SKM-1 treated with dmso at 0.1 percent for 144 hours (cell line): ENCODE data around the gene PLA2G1B.
A peak's percentile ranks its signal among the peaks of the same experiment; 100 is the strongest.

ENCODE experiments used
- DNase-seq: peaks from one replicate; lab custom pipeline; 2025; ENCODE audit not compliant: unreplicated experiment; lab: John Stamatoyannopoulos, UW

The PLA2G1B gene

DNA sequence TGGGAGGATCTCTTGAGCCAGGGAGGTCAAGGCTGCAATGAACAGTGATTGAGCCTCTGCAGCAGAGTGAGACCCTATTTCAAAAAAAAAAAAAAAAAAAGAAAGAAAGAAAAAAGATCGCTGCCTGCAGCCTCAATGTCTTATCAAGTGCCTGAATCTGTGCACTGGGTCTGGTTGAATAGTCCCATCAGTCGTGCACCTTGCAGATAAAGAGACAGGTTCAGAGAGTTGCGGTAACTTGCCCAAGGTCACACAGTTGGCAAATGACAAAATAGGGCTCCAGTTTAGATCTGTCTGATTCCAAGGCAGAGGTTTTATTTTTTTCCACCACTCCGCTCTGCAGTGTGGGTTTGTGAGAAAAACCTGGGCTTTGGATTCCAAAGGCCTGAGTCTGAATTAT lies 649 bp upstream of the PLA2G1B start:
- no peak for DNase-seq

DNA sequence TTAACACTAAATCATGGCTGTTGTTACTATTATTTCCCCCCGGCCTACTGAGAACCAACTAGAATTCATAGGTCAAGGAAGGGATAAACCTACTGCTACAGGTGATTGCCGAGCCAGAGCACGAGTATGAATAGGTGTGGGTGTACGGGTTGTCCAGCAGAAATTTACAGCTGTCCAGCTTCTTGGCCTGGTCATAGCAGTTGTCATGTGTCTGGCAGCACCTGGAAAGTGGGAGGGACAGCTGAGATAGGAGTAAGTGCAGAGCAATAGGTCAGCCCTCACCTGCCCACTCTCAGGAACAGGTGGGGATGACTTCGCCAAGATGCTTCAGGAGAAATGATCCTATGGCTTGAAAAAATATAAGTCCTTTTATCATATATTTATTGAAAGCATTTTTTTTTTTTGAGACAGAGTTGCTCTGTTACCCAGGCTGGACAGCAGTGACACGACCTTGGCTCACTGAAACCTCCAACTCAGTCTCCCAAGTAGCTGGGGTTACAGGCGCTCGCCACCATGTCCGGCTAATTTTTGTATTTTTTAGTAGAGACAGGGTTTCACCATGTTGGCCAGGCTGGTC lies 2.6 kb downstream of the PLA2G1B start:
- no peak for DNase-seq

DNA sequence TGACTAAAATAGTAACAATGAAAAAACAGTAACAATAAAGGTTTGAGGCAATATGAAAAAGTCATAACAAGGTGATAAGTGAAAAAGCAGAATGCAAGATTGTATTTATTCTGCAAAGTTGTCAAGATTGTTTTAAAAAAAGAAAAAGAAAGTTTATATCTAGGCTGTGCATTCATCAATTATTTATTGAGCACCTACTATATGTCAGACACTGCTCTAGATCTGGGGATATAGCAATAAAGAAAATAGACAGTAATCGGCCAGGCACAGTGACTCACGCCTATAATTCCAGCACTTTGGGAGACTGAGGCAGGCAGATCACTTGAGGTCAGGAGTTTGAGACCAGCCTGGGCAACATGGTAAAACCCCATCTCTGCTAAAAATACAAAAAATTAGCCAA lies 3.8 kb downstream of the PLA2G1B start:
- DNase-seq, result no peak

DNA sequence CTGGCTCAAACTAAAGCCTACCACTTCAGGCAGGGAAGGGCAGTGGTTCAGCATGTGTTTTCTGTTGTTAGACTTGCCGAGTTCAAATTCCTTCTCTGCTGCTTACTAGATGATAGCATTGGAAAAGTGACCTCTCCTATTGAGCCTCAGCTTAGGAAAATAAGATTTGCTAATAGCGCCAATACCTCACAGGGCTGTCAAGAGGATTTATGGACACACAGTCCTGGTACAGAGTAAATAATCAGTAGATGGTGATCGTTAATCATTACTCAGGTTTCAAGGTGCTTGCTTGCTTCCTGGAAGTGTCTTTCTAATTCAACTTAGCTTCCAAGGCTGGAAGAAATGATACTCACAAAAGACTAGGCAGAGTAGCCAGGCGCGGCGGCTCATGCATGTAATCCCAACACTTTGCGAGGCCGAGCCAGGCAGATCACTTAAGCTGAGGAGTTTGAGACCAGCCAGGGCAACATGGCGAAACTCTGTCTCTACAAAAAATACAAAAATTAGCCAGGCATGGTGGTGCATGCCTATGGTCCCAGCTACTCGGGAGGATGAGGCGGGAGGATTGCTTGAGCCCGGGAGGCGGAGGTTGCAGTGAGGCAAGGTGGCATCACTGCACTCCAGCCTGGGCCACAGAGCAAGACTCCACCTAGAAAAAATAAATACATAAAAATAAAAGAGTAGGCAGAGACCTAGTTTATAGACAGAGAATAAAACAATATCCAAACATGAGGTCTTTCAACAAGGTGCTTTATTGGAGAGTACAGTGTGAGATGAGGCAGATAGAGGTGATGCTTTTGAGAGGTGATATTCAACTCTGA lies 6.0 kb downstream of the PLA2G1B start:
- DNase-seq, result no peak

DNA sequence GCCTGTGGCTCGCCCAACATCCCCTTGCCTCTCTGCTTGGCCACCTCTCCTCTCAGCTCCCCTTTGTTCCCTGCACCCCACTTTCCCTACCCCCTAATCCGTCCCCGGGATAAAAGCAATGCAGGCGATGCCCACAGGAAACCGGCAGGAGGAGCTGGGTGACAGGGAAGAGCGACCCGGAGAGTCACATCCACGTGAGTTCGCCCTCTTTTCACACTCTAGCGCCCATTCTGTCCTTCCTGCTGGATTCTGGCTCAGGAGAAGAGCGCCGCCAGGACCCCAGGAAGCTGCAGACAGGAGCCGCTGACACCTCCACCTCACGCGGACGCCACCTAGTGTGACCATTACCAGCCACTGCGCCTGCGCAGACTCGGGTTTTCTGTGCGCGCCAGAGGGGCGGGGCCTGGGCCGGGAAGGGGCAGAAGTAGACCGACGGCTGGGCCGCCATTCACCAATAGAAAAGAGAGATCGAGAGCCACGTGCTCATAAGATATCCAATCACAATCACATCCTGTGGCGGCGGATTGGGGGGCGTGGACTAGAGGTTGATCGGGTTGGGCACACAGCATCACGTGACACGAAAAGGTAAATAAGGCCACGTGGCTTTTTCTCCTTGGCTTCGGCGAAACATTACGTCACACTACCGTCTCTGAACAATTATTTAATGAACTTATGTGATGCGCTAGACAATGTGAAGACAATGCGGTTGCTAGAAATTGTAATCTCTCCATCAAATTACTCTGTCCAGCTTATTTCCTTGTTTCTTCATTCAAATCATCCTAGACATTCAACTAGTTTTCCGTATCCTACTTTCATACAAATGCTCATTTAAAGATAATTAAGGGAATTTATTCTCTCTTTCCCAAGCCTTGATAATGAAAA lies 10.1 kb downstream of the PLA2G1B start:
- DNase-seq, result peak; percentile 93

DNA sequence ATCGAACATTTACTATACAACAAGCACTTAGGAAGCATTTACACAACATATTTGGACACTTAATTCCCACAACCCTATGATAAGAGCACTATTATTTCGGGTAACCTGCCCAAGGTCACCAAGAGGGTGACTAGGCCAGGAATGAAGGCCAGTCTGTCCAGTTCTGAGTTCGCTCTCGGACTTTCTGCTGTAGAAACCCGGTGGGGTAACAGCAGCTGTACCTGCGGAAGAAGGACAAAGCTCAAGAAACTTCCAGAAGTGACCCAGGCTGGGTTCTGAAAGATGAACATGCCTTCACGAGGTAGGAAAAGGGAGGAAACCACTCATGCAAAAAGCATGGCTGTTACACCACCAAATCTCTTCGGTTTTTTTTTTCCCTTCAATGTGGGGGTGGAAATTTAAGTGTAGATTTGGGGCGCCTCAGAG lies 10.8 kb downstream of the PLA2G1B start:
- DNase-seq, result no peak

DNA sequence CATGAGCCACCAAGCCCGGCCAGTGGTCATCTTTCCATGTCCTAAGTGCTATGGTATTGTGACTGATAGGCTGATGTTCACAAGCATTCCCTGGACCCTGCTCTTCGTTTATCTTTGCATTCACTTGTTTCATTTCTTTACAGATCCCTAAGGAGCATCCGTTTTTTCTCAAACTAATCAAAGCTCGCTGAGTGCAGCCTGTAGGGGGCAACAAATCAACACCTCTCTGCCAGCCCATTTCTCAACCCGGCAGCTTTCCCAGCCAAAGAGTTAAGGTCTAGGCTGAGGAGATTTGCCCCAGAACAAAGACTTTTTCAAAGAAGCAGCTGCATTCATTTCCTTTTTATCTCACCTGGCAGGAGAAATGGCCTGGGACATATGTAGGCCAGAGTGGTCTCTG lies 13.4 kb downstream of the PLA2G1B start:
- no peak for DNase-seq

DNA sequence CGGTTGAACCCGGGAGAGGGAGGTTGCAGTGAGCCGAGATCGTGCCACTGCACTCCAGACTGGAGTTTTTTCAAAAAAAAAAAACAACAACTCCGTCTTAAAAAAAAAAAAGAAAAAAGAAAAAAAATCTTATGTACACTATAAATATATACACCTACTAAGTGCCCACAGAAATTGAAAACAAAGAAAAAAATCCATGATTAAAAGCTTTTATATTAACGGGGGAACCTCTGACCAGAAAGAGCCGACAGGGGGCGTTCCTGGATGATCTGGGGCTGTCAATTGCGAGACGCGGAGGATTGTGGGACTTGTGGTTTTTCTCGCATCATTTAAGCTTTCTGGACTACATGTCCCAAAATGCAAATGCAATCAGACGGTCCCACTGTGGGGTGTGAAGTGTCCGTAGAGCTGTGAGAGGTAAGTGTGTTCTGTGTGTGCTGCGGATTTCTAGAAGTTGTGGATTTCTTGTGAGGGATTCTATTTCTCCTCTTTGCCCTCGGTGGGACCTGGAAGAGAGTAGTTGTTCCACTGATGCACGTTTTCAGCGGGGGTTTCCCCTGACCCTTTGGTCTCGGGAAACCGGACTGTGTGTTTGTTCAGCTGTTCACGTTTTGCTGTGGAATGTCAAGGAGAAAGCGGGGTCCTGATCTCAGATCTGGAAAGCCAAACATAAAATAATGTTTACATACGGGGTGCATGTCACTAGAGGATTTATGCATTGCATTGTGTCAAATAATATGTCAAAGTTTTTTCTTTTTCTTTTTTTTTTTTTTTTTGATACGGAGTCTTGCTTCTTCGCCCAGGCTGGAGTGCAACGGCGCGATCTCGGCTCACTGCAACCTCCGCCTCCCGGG lies 25.4 kb downstream of the PLA2G1B start, which contains the start of gene SIRT4:
Gene SIRT4, plus strand, starts transcription at position 360 of the 854 bp plus-strand sequence. CDS start 1,241 bp downstream, outside the sequence.
- peak; percentile 50 for DNase-seq

DNA sequence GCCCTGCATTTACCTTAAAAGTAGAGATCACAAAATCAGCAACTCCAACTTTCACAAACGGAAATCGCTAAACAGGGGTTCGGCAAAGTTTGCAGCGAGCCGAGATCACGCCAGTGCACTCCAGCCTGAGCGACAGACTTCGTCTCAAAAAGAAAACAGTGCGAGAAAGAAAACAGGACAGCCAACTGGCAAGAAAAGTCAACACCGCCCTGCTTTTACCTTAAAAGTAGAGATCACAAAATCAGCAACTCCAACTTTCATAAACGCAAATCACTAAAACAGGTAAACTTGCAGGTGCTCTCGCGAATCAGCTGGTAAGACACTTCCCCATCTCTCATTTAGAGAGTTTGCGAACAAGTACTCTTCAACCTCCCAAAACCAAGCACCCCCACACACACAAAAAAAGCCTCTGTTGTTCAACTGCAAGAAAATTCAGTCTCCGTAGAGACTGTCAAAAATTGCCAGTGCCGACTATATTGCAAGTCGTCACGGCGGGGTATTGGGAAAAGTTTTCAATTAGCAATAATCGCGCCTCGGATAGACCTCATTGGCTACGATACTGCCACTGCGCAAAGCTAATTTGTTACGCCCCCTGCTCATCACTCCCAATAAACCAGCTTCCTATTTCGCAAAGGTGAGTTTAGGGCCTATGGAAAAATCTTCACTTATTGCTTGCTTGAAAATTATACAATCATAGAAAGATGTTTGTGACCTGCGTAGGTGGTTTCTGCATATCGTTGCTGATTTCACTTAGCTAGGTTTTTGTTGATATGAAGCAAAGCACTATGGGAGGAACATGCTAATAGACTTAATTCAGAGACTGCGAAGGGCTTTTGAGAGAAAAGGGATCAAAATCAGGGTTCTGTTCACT lies 34.7 kb downstream of the PLA2G1B start, which contains the start of gene RNU4-1:
Gene RNU4-1, minus strand, starts transcription at position 577 of the 871 bp plus-strand sequence.
- peak; percentile 64 for DNase-seq

DNA sequence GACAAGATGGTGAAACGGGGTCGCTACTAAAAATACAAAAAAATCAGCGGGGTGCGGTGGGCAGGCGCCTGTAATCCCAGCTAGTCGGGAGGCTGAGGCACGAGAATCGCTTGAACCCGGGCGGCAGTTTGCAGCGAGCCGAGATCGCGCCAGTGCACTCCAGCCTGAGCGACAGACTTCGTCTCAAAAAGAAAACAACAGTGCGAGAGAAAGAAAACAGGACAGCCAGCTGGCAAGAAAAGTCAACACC lies 35.2 kb downstream of the PLA2G1B start:
- no peak for DNase-seq

DNA sequence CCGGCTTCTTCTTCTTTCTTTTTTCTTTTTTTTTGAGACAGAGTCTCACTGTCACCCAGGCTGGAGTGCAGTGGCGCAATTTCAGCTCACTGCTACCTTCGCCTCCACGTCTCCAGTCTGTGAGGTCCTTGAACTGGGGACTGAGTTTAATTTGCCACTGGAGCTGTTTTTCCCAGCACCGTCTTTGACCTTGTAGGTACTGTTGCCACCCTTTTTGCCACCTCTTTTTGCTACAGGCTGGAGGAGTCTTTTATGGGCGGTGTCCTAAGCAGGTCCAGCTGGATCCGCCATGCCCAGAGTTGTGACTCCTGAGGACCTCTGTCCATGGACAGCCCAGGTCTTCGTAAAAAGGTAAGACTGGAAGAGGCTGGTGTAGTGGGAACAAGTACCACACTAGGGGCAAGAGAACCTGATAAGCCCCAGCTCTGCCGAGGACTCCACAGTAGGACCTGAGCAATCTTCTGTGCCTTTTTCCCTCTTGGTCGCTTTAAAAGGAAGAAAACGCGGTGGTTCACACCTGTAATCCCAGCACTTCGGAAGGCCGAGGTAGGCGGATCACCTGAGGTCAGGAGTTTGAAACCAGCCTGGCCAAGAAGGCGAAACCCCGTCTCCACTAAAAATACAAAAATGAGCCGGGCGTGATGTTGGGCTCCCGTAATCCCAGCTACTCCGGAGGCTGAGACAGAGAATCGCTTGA lies 36.8 kb downstream of the PLA2G1B start:
- no peak for DNase-seq

DNA sequence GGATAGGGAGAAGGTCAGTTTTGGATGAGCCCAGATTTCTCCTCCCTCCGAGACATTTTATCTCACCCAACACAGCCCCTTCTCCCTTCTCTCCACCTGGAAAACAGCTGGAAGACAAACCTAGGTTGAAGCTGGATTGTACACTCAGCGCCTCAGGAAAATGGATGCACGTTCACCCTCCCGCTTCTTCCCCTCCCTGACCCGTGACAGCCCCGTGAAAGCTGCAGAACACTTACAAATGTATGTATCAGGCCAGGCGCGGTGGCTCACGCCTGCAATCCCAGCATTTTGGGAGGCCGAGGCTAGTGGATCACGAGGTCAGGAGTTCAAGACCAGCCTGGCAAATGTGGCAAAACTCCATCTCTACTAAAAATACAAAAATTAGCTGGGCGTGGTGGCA lies 40.1 kb downstream of the PLA2G1B start:
- DNase-seq, result no peak

DNA sequence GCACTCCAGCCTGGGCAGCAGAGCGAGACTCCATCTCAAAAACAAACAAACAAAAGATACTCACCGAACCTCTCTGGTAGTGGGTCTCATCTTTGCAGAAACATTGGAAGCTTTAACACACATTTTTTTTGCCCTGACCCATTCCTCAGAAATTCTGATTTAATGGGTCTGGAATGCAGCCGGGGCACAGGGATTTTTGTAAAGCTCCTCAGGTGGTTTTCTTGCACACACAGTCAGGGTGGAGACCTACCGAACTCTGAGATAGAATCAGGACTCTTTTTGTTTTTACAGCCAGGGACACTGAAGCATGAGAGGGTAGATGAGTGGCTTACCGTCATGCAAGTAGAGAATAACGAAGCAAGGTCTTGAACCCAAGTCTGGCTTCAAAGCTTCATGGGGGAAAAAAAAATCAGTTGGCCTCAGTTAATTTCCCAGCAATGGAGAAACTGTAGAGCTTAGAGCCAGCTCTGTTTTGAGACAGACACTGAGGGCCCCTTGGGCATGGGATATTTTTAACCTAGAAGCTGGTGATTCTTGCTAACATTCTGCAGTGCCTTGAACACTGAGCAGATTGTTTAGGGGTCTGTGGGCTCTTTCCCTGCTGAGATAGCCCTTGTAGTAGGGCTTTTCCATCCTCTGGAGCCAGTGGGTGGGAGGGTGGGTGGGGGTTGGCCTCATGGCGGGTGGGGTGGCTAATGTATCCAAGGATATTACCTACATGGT lies 40.6 kb downstream of the PLA2G1B start:
- DNase-seq, result no peak

DNA sequence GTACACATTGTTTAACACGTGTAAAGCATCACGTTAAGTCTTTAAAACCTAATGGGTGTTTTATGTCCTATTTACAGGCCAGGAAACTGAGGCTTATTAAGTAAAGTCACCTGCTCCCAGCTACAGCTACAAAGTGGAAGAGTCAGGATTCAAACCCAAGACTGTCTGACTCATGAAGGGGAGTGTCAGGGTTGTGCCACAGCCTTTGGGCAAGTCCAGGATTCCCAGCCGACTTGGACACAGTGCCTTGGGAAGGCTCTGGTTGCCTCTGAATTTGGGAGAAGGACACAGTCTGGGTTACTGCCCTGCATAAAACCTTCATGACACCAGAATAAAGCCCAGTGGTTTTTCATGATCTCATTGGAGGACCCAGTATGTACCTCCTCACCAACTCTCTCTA lies 43.2 kb downstream of the PLA2G1B start:
- DNase-seq, result no peak

DNA sequence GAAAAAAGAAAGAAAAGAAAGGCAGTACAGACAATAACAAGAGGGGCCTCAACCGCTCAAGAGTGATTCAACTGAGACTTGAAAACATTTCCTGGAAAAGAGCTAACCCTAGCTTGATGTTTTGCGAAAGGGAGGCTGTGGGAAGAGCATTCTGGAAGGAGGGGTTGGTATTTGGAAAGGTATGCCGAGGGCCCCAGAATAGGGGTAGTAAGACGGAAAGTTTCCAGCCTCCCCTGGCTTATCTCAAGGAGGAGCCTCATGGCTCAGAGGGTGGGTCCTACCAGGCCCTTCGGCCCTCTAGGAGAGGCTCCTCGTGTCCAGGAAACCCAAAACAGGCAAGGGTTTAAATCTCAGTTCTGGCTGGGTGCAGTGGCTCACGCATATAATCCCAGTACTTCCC lies 44.3 kb downstream of the PLA2G1B start:
- DNase-seq, result no peak

DNA sequence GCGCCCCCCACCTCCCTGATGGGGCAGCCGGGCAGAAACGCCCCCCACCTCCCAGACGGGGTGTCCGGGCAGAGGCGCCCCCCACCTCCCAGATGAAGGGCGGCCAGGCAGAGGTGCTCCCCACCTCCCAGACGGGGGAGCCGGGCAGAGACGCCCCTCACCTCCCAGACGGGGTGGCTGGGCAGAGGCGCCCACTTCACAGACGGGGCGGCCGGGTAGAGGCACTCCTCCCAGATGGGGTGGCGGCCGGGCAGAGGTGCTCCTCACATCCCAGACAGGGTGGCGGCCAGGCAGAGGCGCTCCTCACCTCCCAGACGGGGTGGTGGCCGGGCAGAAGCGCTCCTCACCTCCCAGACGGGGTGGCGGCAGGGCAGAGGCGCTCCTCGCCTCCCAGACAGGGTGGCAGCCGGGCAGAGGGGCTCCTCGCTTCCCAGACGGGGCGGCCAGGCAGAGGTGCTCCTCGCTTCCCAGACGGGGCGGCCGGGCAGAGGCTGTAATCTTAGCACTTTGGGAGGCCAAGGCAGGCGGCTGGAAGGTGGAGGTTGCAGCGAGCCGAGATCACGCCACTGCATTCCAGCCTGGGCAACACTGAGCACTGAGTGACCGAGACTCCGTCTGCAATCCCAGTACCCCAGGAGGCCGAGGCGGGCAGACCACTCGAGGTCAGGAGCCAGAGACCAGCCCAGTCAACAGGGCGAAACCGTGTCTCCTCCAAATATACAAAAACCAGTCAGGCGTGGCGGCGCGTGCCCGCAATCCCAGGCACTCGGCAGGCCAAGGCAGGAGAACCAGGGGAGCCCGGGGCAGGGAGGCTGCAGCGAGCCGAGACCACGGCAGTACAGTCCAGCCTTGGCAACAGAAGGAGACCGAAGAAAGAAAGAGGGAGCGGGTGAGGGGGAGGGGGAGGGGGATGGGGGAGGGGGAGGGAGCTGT lies 49.2 kb downstream of the PLA2G1B start:
- DNase-seq, result no peak

DNA sequence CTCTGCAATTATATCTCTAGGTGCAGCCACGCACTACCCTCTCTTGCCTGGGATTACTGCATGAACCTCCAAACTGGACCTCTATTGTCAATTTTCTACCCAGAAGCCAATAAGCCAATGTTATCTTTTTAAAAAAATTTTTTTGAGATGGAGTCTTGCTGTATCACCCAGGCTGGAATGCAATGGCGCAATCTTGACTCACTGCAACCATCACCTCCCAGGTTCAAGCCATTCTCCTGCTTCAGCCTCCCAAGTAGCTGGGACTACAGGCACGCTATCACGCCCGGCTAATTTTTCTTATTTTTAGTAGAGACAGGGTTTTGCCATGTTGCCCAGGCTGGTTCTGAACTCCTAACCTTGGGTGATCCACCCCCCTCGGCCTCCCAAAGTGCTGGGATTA lies 50.8 kb downstream of the PLA2G1B start:
- no peak for DNase-seq
